DMS 273 treated with DMSO at 0.1 percent for 48 hours (cell line): ENCODE measurements around the gene LDLR.
"Not testable (repeated sequence)": the region's sequence is repeated elsewhere in the genome, so short reads cannot be mapped to it uniquely, and the experiment has no call there.

Source experiments
- DNase-seq: peaks from one replicate; lab custom pipeline; 2025; lab: John Stamatoyannopoulos, UW

LDLR gene

DNA sequence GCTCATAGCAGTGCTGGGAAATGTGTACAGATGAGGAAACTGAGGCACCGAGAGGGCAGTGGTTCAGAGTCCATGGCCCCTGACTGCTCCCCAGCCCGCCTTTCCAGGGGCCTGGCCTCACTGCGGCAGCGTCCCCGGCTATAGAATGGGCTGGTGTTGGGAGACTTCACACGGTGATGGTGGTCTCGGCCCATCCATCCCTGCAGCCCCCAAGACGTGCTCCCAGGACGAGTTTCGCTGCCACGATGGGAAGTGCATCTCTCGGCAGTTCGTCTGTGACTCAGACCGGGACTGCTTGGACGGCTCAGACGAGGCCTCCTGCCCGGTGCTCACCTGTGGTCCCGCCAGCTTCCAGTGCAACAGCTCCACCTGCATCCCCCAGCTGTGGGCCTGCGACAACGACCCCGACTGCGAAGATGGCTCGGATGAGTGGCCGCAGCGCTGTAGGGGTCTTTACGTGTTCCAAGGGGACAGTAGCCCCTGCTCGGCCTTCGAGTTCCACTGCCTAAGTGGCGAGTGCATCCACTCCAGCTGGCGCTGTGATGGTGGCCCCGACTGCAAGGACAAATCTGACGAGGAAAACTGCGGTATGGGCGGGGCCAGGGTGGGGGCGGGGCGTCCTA, 15.9 kb downstream of the LDLR start:
- no peak for DNase-seq

DNA sequence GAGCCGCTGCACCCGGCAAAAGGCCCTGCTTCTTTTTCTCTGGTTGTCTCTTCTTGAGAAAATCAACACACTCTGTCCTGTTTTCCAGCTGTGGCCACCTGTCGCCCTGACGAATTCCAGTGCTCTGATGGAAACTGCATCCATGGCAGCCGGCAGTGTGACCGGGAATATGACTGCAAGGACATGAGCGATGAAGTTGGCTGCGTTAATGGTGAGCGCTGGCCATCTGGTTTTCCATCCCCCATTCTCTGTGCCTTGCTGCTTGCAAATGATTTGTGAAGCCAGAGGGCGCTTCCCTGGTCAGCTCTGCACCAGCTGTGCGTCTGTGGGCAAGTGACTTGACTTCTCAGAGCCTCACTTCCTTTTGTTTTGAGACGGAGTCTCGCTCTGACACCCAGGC, 17.2 kb downstream of the LDLR start:
- DNase-seq, result no peak

DNA sequence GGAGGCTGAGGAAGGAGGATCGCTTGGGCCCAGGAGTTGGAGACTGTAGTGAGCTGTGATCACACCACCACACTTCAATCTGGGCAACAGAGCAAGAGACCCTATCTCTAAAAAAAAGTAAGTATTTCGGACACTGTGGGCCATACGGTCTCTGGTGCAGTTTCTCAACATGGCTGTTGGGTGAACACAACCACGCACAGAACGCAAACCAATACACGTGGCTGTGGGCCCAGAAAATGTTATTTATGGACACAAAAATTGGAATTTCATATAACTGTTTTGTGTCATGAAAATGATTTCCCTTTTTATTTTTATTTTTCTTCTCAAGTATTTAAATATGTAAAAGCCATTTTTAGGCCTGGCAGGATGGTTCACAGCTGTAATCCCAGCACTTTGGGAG, 19.5 kb downstream of the LDLR start:
- no peak for DNase-seq

DNA sequence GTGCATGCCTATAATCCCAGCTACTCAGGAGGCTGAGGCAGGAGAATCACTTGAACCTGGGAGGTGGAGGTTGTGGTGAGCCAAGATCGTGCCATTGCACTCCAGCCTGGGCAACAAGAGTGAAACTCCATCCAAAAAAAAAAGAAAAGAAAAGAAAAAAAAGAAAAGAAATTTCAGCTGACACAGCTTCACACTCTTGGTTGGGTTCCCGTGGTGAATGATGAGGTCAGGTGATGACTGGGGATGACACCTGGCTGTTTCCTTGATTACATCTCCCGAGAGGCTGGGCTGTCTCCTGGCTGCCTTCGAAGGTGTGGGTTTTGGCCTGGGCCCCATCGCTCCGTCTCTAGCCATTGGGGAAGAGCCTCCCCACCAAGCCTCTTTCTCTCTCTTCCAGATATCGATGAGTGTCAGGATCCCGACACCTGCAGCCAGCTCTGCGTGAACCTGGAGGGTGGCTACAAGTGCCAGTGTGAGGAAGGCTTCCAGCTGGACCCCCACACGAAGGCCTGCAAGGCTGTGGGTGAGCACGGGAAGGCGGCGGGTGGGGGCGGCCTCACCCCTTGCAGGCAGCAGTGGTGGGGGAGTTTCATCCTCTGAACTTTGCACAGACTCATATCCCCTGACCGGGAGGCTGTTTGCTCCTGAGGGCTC, 22.0 kb downstream of the LDLR start:
- DNase-seq, result no peak

DNA sequence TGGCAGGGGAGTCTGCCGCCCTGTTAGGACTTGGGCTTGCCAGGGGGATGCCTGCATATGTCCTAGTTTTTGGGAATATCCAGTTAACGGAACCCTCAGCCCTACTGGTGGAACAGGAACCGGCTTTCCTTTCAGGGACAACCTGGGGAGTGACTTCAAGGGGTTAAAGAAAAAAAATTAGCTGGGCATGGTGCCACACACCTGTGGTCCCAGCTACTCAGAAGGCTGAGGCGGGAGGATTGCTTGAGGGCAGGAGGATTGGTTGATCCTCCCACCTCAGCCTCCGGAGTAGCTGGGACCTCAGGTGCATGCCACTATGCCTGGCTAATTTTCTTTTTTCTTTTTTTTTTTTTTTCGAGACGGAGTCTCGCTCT, 22.5 kb downstream of the LDLR start:
- DNase-seq, result no peak

DNA sequence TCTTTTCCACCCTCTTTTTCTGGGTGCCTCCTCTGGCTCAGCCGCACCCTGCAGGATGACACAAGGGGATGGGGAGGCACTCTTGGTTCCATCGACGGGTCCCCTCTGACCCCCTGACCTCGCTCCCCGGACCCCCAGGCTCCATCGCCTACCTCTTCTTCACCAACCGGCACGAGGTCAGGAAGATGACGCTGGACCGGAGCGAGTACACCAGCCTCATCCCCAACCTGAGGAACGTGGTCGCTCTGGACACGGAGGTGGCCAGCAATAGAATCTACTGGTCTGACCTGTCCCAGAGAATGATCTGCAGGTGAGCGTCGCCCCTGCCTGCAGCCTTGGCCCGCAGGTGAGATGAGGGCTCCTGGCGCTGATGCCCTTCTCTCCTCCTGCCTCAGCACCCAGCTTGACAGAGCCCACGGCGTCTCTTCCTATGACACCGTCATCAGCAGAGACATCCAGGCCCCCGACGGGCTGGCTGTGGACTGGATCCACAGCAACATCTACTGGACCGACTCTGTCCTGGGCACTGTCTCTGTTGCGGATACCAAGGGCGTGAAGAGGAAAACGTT, 24.0 kb downstream of the LDLR start:
- no peak for DNase-seq

DNA sequence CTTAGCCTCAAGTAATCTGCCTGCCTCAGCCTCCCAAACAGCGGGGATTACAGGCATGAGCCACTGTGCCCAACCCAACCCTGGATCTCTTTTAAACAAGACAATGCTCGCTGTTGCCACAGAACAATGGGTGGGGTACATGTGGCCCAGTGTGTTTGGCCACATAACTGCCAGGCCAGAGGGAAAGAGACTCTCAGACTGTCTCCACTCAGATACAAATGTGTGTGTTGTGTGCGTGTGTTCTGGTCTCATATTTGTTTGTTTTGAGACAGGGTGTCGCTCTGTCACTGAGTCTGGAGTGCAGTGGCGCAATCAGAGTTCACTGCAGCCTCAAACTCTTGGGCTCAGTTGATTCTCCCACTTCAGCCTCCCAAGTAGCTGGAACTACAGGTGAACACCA, 25.8 kb downstream of the LDLR start:
- no peak for DNase-seq

DNA sequence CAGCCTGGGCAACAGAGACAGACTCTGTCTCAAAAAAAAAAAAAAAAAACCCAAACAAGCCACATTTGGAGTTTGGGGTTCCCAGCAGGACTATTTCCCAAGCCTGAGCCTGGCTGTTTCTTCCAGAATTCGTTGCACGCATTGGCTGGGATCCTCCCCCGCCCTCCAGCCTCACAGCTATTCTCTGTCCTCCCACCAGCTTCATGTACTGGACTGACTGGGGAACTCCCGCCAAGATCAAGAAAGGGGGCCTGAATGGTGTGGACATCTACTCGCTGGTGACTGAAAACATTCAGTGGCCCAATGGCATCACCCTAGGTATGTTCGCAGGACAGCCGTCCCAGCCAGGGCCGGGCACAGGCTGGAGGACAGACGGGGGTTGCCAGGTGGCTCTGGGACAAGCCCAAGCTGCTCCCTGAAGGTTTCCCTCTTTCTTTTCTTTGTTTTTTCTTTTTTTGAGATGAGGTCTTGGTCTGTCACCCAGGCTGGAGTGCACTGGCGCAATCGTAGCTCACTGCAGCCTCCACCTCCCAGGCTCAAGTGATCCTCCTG, 26.7 kb downstream of the LDLR start:
- DNase-seq, result no peak

DNA sequence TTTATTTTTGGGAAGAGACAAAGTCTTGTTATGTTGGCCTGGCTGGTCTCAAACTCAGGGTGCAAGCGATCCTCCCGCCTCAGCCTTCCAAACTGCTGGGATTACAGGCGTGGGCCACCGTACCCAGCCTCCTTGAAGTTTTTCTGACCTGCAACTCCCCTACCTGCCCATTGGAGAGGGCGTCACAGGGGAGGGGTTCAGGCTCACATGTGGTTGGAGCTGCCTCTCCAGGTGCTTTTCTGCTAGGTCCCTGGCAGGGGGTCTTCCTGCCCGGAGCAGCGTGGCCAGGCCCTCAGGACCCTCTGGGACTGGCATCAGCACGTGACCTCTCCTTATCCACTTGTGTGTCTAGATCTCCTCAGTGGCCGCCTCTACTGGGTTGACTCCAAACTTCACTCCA, 27.2 kb downstream of the LDLR start:
- no peak for DNase-seq

DNA sequence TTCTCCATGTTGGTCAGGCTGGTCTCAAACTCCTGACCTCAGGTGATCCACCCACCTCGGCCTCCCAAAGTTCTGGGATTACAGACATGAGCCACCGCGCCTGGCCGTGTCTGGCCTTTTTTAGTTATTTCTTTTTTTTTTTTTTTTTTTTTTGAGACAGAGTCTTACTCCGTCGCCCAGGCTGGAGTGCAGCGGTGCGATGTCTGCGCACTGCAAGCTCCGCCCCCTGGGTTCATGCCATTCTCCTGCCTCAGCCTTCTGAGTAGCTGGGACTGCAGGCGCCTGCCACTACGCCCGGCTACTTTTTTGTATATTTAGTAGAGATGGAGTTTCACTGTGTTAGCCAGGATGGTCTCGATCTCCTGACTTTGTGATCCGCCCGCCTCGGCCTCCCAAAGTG, 32.7 kb downstream of the LDLR start:
- DNase-seq, result not testable (repeated sequence)

DNA sequence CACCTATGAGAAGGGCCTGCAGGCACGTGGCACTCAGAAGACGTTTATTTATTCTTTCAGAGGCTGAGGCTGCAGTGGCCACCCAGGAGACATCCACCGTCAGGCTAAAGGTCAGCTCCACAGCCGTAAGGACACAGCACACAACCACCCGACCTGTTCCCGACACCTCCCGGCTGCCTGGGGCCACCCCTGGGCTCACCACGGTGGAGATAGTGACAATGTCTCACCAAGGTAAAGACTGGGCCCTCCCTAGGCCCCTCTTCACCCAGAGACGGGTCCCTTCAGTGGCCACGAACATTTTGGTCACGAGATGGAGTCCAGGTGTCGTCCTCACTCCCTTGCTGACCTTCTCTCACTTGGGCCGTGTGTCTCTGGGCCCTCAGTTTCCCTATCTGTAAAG, 33.9 kb downstream of the LDLR start:
- DNase-seq, result no peak

DNA sequence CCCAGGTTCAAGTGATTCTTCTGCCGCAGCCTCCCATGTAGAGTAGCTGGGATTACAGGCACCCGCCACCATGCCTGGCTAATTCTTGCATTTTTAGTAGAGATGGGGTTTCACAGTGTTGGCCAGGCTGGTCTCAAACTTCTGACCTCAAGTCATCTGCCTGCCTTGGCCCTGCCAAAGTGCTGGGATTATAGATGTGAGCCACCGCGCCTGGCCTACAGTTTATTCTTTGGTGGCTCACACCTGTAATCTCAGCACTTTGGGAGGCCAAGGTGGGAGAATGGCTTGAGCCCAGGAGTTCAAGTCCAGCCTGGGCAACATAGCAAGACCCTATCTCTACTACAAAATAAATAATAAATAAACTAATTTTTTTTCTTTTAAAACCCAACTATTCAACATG, 34.9 kb downstream of the LDLR start:
- not testable (repeated sequence) for DNase-seq

DNA sequence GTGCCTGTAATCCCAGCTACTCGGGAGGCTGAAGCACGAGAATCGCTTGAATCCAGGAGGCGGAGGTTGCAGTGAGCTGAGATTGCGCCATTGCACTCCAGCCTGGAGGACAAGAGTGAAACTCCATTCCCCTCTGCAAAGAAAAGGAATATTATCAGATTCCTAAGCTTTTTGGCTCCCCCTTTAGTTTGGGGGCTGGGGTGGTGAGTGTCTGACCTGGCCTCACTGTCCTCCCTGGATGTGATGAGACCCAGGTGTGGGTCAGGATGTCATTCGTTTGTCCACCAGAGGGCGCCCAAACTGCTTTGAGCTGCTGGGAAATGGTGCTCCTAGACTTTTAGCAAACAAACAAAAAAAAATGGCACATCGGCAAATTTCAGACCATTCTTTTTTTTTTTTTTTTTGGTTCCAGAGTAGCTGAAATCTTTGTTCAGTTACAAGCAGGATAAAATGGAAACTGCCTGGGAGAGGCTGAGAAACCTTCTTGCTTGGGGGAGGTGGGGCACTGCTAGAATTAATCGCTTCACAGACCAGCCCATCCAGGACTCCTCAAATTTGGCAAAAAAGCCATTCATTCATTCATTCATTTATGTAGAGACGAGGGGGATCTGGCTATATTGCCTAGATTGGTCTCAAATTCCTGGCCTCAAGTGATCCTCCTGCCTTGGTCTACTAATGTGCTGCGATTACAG, 36.9 kb downstream of the LDLR start:
- DNase-seq, result peak; percentile 22

DNA sequence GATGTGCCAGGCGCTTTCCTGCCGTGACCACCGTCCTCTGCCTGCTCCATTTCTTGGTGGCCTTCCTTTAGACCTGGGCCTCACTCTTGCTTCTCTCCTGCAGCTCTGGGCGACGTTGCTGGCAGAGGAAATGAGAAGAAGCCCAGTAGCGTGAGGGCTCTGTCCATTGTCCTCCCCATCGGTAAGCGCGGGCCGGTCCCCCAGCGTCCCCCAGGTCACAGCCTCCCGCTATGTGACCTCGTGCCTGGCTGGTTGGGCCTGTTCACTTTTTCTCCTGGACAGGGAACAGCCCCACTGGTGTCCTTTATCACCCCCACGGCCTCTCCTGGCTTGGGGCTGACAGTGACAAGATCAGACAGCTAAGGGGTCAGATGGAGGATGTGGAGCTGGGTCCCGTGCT, 38.6 kb downstream of the LDLR start:
- no peak for DNase-seq

DNA sequence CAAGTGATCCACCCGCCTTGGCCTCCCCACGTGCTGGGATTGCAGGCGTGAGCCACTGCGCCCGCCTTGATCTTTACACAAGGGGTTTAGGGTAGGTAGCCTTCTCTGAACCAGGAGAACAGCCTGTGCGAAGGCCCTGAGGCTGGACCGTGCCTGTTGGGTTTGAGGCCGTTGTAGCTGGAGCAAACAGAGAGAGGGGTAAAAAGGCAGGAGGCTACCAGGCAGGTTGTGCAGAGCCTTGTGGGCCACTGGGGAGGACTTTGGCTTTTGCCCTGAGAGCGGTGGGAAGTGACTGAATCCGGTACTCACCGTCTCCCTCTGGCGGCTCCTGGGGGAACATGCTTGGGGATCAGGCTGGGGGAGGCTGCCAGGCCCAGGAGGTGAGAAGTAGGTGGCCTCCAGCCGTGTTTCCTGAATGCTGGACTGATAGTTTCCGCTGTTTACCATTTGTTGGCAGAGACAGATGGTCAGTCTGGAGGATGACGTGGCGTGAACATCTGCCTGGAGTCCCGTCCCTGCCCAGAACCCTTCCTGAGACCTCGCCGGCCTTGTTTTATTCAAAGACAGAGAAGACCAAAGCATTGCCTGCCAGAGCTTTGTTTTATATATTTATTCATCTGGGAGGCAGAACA, 41.7 kb downstream of the LDLR start:
- peak; percentile 69 for DNase-seq

DNA sequence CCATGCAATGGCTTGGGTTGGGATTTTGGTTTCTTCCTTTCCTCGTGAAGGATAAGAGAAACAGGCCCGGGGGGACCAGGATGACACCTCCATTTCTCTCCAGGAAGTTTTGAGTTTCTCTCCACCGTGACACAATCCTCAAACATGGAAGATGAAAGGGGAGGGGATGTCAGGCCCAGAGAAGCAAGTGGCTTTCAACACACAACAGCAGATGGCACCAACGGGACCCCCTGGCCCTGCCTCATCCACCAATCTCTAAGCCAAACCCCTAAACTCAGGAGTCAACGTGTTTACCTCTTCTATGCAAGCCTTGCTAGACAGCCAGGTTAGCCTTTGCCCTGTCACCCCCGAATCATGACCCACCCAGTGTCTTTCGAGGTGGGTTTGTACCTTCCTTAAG, 42.2 kb downstream of the LDLR start:
- no peak for DNase-seq

DNA sequence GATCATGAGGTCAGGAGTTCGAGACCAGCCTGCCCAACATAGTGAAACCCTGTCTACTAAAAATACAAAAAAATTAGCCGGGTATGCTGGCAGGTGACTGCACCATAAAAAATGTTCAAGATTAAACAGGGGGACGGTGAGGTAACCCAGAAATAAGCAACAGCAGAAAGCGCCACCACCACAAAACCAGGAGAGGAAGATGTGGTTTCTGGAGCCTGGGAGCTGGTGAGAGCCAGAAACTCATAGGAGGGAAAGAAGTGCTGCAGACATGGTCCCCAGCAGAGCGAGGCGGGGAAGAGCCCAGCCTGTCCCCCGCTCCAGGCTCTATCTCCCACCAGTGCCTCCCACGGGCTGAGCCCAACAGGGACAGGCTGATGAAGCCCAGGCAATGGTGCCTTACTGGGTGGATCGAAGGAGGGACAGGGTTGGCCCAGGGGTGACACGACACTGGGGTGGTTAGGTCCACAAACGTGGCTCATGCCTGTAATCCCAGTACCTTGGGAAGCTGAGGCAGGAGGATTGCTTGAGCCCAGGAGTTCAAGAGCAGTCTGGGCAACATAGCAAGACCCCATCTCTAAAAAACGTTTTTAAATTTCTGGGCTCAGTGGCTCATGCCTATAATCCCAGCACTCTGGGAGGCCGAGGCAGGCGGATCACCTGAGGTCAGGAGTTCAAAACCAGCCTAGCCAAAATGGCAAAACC, 47.3 kb downstream of the LDLR start:
- no peak for DNase-seq

DNA sequence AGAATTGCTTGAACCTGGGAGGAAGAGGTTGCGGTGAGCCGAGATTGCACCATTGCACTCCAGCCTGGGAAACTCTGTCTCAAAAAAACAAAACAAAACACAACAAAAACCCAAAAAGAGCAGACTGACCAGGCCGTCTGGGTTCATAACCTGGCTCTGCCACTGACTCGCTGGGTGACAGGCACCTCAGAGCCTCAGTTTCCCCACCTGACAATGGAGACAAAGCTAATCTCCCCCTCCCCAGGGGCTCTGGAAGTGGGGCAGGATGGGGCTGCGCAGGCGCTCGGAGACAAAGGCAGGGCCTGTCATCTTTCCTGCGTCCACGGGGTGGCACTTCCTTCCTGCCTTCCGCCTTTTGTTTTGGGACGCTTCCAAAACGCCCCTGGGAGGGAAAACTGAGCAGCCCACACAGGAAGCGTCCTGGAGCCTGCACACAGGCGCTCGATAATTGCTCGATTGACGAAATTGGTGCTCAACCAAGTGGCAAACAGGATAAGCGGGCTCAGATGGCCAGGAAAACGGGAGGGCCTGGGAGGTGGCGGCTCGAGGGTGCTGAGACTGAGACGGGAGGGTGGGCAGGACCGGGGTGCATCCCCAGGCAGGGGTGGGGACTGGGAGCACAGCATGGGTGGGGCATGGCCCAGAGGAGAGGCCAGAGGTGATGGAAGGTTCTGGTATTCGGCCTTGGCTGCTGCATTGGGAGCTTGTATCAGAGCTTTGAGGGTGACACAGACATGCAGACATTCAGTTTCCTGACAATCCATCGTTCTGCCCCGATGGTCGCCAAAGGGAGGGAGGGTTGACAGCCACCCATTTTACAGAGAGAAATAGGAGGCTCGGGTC, 48.5 kb downstream of the LDLR start:
- DNase-seq, result peak; percentile 71

DNA sequence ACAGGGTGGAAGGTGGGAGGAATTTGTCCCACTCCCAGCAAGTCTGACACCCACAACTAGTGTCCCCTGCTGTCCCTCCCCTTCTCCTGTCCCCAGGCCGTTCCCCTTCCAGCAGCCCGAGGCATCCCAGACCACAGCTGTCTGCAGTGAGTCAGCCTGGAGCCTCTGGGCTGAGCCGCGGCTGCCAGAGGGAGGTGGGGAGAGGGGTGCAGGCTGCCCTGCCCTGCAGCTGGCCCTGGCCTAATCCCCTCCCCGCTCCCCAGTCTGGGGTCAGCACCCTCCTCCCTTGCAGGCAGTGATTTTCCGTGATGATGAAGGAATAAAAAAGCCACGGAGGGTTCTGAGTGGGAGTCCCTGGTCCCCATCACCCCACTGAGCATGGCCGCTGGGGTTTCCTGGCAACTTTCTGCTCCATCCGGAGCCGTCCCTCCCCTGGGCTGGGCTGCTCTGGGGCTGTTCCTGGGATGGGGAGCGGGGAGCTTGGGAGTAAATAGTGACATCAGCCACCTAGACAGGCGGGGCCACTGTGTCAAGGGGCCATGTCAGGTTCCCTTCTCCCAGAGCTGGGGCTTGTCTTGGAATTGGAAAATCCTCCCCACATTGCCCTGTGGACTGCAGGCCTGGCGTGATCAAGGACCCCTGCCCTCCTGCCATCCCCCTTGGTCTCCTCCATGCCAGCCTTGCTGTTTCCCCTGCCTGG, 49.5 kb downstream of the LDLR start:
- peak; percentile 49 for DNase-seq

DNA sequence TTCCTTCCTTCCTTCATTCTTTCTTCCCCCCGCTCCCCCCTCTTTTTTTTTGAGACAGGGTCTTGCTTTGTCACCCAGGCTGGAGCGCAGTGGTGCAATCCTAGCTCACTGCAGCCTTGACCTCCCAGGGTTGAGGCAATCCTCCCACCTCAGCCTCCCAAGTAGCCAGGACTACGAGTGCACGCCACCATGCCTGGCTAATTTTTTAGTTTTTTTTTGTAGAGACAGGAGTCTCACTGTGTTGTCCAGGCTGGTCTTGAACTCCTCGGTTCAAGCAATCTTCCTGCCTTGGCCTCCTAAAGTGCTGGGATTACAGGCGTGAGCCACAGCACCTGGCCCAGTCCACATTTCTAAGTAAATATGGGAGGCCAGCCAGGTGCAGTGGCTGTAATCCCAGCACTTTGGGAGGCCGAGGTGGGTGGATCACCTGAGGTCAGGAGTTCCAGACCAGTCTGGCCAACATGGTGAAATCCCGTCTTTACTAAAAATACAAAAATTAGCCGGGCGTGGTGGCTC, 50.8 kb downstream of the LDLR start:
- not testable (repeated sequence) for DNase-seq
